ENCODE data around the gene TMEM238. TPM values are rescaled to one million over a fixed set of nuclear protein-coding genes. Genes with fewer than 3 reads are reported as not detected.
"Not testable (repeated sequence)": the region's sequence is repeated elsewhere in the genome, so short reads cannot be mapped to it uniquely, and the experiment has no call there.

TMEM238 gene
- total and polyA plus RNA-seq, 9 of the 15 experiments (the other 6 are each of a cell fraction or from before 2014, with no cell fraction given), result 0.18 to 5.1 (median 1.3) TPM; not detected in 4

- H3K4me3 ChIP-seq; H3K4me2 ChIP-seq (ENCODE audit: insufficient read depth, low read length); H3K27ac ChIP-seq (ENCODE audit: extremely low read depth, low read depth, low read length); DNase-seq (ENCODE audit: extremely low read depth in 1 of 4, low spot score in 3 of 4); H2AFZ ChIP-seq (ENCODE audit: low read depth, low read length); H3K9me1 ChIP-seq (ENCODE audit: control insufficient read depth, insufficient read depth, low read length); H3K9me3 ChIP-seq (replicated peaks; ENCODE audit: control insufficient read depth, insufficient read depth, low read depth, low read length); H3K9ac ChIP-seq (ENCODE audit: insufficient read depth in 1 of 2, low read depth in 2 of 2, low read length in 2 of 2); CTCF ChIA-PET (ENCODE audit: low intra/inter-chr PET ratio); ATAC-seq; in situ Hi-C loops (cut with MboI); FAIRE-seq; intact Hi-C loops (cut with micrococcal nuclease); H3K27me3 ChIP-seq (ENCODE audit: control insufficient read depth in 2 of 2, insufficient read depth in 2 of 2, low read length in 2 of 2); BruUV-seq (replicated peaks): not testable (repeated sequence)
- peaks cover 36% of the 10 kb centered on the region for H3K79me2 ChIP-seq (ENCODE audit: control insufficient read depth, insufficient read depth, low read length)
- POLR2A ChIA-PET, result interaction anchor here (2.0 to 6.6 kb wide), 3 partner anchors 13 to 108 kb away, joined by 8 to 195 read pairs (median 97); partner anchors contain the start of genes RPL28 and TMEM238
- TF ChIP-seq RBFOX2 (IDR thresholded peaks at IDR 0.05; ENCODE audit: low read depth, low read length), result peak; percentile 71
- peak; percentile 70 for TF ChIP-seq POLR2G (IDR thresholded peaks at IDR 0.05; ENCODE audit: low read depth, low read length)
- peak; percentile 56 for TF ChIP-seq RBM22 (IDR thresholded peaks at IDR 0.05; ENCODE audit: low read depth, low read length, poor library complexity, severe bottlenecking)
- peaks cover 38% of the 10 kb centered on the region for H4K20me1 ChIP-seq (replicated peaks; ENCODE audit: control insufficient read depth, insufficient read depth, low read length)
- H3K36me3 ChIP-seq (ENCODE audit: control insufficient read depth, insufficient read depth, low read length), result peaks cover 55% of the 10 kb centered on the region
- H3K4me1 ChIP-seq (replicated peaks in 1 of 2; ENCODE audit: control insufficient read depth in 2 of 2, insufficient read depth in 2 of 2, low read length in 2 of 2), result peaks cover 11 to 30% of the 10 kb centered on the region in 2 experiments; a peak in 4 of 5 replicates
- 75% methylated on average over 2 of the region's 28 CpGs for WGBS (ENCODE audit: insufficient coverage, low coverage, missing lambda C conversion rate)
Measured at GRCh38 chr19:55401390-55401789, 17.3 kb upstream of the TMEM238 start.

- ChIA-PET CTCF (ENCODE audit: low intra/inter-chr PET ratio) (no interaction called here), POLR2A (interaction anchor here (0.5 to 5.1 kb wide), 14 partner anchors 12 to 225 kb away, joined by 3 to 97 read pairs (median 5); partner anchors contain the start of genes ISOC2, PPP6R1, PTPRH and RPL28)
- ATAC-seq, result peak; percentile 62
- FAIRE-seq, result peak; percentile 35
- Histone ChIP-seq H3K9me3 (replicated peaks; ENCODE audit: control insufficient read depth, insufficient read depth, low read depth, low read length) (no peaks in the 10 kb centered on the region), H3K9me1 (ENCODE audit: control insufficient read depth, insufficient read depth, low read length) (peaks cover under 1% of the 10 kb centered on the region), H3K4me3 (no peak overlapping the region), H3K27ac (ENCODE audit: extremely low read depth, low read depth, low read length) (no peak overlapping the region), H3K4me2 (ENCODE audit: insufficient read depth, low read length) (no peak overlapping the region), H3K36me3 (ENCODE audit: control insufficient read depth, insufficient read depth, low read length) (peaks cover 46% of the 10 kb centered on the region), H3K4me1 (replicated peaks in 1 of 2; ENCODE audit: control insufficient read depth in 2 of 2, insufficient read depth in 2 of 2, low read length in 2 of 2) (peaks cover 2 to 21% of the 10 kb centered on the region in 2 experiments; a peak in 4 of 5 replicates), H3K27me3 (ENCODE audit: control insufficient read depth in 2 of 2, insufficient read depth in 2 of 2, low read length in 2 of 2) (no peaks in the 10 kb centered on the region), H3K9ac (ENCODE audit: insufficient read depth in 1 of 2, low read depth in 2 of 2, low read length in 2 of 2) (peak overlapping the region in 1 of 2 experiments; percentile 80; a peak in 1 of 4 replicates), H3K79me2 (ENCODE audit: control insufficient read depth, insufficient read depth, low read length) (peaks cover 27% of the 10 kb centered on the region), H2AFZ (ENCODE audit: low read depth, low read length) (no peak overlapping the region), H4K20me1 (replicated peaks; ENCODE audit: control insufficient read depth, insufficient read depth, low read length) (peaks cover 29% of the 10 kb centered on the region)
- BruUV-seq (replicated peaks), result no TSS peak
- intact Hi-C loops (cut with micrococcal nuclease), result no loop called here
- 82% methylated on average over 14 of the region's 14 CpGs for WGBS (ENCODE audit: insufficient coverage, low coverage, missing lambda C conversion rate)
- DNase-seq (ENCODE audit: extremely low read depth in 1 of 4, low spot score in 3 of 4), result no peak
- in situ Hi-C loops (cut with MboI), result no loop called here
- TF ChIP-seq TCF3 (CRISPR knock-in tag; IDR thresholded peaks at IDR 0.05) (no peak), POLR2AphosphoS5 (IDR thresholded peaks at IDR 0.05; ENCODE audit: control insufficient read depth, insufficient read depth, low read depth, low read length) (peak; percentile 69), ZNF133 (CRISPR knock-in tag; IDR thresholded peaks at IDR 0.05) (no peak), ZNF583 (CRISPR knock-in tag; IDR thresholded peaks at IDR 0.05) (no peak), SMARCC2 (IDR thresholded peaks at IDR 0.05; ENCODE audit: low read depth) (no peak), ZNF639 (CRISPR knock-in tag; conservative IDR thresholded peaks at IDR 0.05 in 1 of 2, IDR thresholded peaks at IDR 0.05 in 1 of 2) (no peak), HOMEZ (CRISPR knock-in tag; IDR thresholded peaks at IDR 0.05) (no peak), PTBP1 (IDR thresholded peaks at IDR 0.05; ENCODE audit: low read depth, low read length) (no peak)
Measured at GRCh38 chr19:55400281-55401087, 16.4 kb upstream of the TMEM238 start.

Measured in K562 (cell line).